GM21423 (cell line): ENCODE results near the gene GPR173.
A peak's percentile ranks its signal among the peaks of the same experiment; 100 is the strongest.

Source experiments
- ATAC-seq: cut with Tn5 transposase; IDR thresholded peaks from one replicate; pipeline ENCODE4 v1.9.1; 2021; ENCODE audit warnings: mild to moderate bottlenecking, moderate library complexity; ENCODE audit not compliant: unreplicated experiment

GPR173 gene

GRCh38 chrX:53088136-53088974 is 39.8 kb downstream of the GPR173 start:
- peak; percentile 44 for ATAC-seq

- no peak for ATAC-seq
These were observed 40.7 kb downstream of the GPR173 start for GRCh38 chrX:53089224-53089842.

GRCh38 chrX:53089925-53090324 is 41.3 kb downstream of the GPR173 start:
- ATAC-seq: no peak

GRCh38 chrX:53091354-53091753 is 42.8 kb downstream of the GPR173 start:
- no peak for ATAC-seq

- peak; percentile 51 for ATAC-seq
These were observed 44.6 kb downstream of the GPR173 start for GRCh38 chrX:53093177-53093655.

GRCh38 chrX:53093748-53094581 is 45.4 kb downstream of the GPR173 start, which contains the start of gene KANTR:
Gene KANTR, plus strand, starts transcription at chrX:53094142. Its CDS starts 30,131 bp downstream, at chrX:53124273.
- peak; percentile 78 for ATAC-seq

- no peak for ATAC-seq
These were observed 46.0 kb downstream of the GPR173 start for GRCh38 chrX:53094582-53094905.

GRCh38 chrX:53095796-53096195 is 47.2 kb downstream of the GPR173 start:
- no peak for ATAC-seq

GRCh38 chrX:53114864-53115549 is 66.4 kb downstream of the GPR173 start:
- ATAC-seq: no peak

GRCh38 chrX:53115550-53115874 is 66.9 kb downstream of the GPR173 start:
- no peak for ATAC-seq

- ATAC-seq: no peak
These were observed 67.5 kb downstream of the GPR173 start for GRCh38 chrX:53116101-53116500.

- no peak for ATAC-seq
These were observed 73.4 kb downstream of the GPR173 start for GRCh38 chrX:53122013-53122412.

GRCh38 chrX:53125506-53125905 is 76.9 kb downstream of the GPR173 start:
- no peak for ATAC-seq

- ATAC-seq: no peak
These were observed 77.8 kb downstream of the GPR173 start for GRCh38 chrX:53126377-53126776.

- ATAC-seq: no peak
These were observed 79.6 kb downstream of the GPR173 start for GRCh38 chrX:53128097-53128749.
